ENCODE results near the gene UCKL1.
"Not testable (repeated sequence)": the region's sequence is repeated elsewhere in the genome, so short reads cannot be mapped to it uniquely, and the experiment has no call there.

Gene UCKL1

GRCh38 chr20:63917811-63918210 lies 38.4 kb downstream of the UCKL1 start:
- Histone ChIP-seq H3K9me3 (ENCODE audit: control insufficient read depth, insufficient read depth, low read length) (no peaks in the 10 kb centered on the region), H3K4me3 (ENCODE audit: low read depth, low read length) (no peak overlapping the region), H3K4me1 (ENCODE audit: control insufficient read depth, insufficient read depth, low read length) (no peaks in the 10 kb centered on the region), H3K27me3 (ENCODE audit: control insufficient read depth, insufficient read depth, low read length) (no peaks in the 10 kb centered on the region), H3K36me3 (ENCODE audit: control insufficient read depth, insufficient read depth, low read length) (no peaks in the 10 kb centered on the region), H3K9ac (ENCODE audit: low read depth, low read length) (no peak overlapping the region)

- not testable (repeated sequence) for H3K4me1 ChIP-seq (ENCODE audit: control insufficient read depth, insufficient read depth, low read length); H3K36me3 ChIP-seq (ENCODE audit: control insufficient read depth, insufficient read depth, low read length)
These were observed 39.8 kb downstream of the UCKL1 start for GRCh38 chr20:63916371-63916939.

GRCh38 chr20:63915471-63915870 lies 40.7 kb downstream of the UCKL1 start:
- Histone ChIP-seq H3K9ac (ENCODE audit: low read depth, low read length) (no peak overlapping the region), H3K4me3 (ENCODE audit: low read depth, low read length) (no peak overlapping the region), H3K36me3 (ENCODE audit: control insufficient read depth, insufficient read depth, low read length) (no peaks in the 10 kb centered on the region), H3K9me3 (ENCODE audit: control insufficient read depth, insufficient read depth, low read length) (no peaks in the 10 kb centered on the region), H3K4me1 (ENCODE audit: control insufficient read depth, insufficient read depth, low read length) (no peaks in the 10 kb centered on the region), H3K27me3 (ENCODE audit: control insufficient read depth, insufficient read depth, low read length) (no peaks in the 10 kb centered on the region)

More at GRCh38 chr20:63916371-63916939, 39.8 kb downstream of the UCKL1 start:
- H3K9ac ChIP-seq (ENCODE audit: low read depth, low read length); H3K27me3 ChIP-seq (ENCODE audit: control insufficient read depth, insufficient read depth, low read length); H3K4me3 ChIP-seq (ENCODE audit: low read depth, low read length); H3K9me3 ChIP-seq (ENCODE audit: control insufficient read depth, insufficient read depth, low read length): not testable (repeated sequence)

- Histone ChIP-seq H3K36me3 (ENCODE audit: control insufficient read depth, insufficient read depth, low read length) (no peaks in the 10 kb centered on the region), H3K9ac (ENCODE audit: low read depth, low read length) (no peak overlapping the region), H3K4me1 (ENCODE audit: control insufficient read depth, insufficient read depth, low read length) (no peaks in the 10 kb centered on the region), H3K27me3 (ENCODE audit: control insufficient read depth, insufficient read depth, low read length) (no peaks in the 10 kb centered on the region), H3K9me3 (ENCODE audit: control insufficient read depth, insufficient read depth, low read length) (no peaks in the 10 kb centered on the region), H3K4me3 (ENCODE audit: low read depth, low read length) (no peak overlapping the region)
These were observed 42.4 kb downstream of the UCKL1 start for GRCh38 chr20:63913768-63914167.

GRCh38 chr20:63911176-63911575 lies 45.0 kb downstream of the UCKL1 start:
- no peaks in the 10 kb centered on the region for H3K27me3 ChIP-seq (ENCODE audit: control insufficient read depth, insufficient read depth, low read length)
- no peak overlapping the region for H3K4me3 ChIP-seq (ENCODE audit: low read depth, low read length)
- H3K9ac ChIP-seq (ENCODE audit: low read depth, low read length), result no peak overlapping the region
- H3K36me3 ChIP-seq (ENCODE audit: control insufficient read depth, insufficient read depth, low read length), result no peaks in the 10 kb centered on the region
- no peaks in the 10 kb centered on the region for H3K4me1 ChIP-seq (ENCODE audit: control insufficient read depth, insufficient read depth, low read length)
- no peaks in the 10 kb centered on the region for H3K9me3 ChIP-seq (ENCODE audit: control insufficient read depth, insufficient read depth, low read length)

GRCh38 chr20:63908008-63908682 lies 48.1 kb downstream of the UCKL1 start:
- H3K4me3 ChIP-seq (ENCODE audit: low read depth, low read length), result no peak overlapping the region
- no peaks in the 10 kb centered on the region for H3K4me1 ChIP-seq (ENCODE audit: control insufficient read depth, insufficient read depth, low read length)
- H3K27me3 ChIP-seq (ENCODE audit: control insufficient read depth, insufficient read depth, low read length), result no peaks in the 10 kb centered on the region
- H3K9ac ChIP-seq (ENCODE audit: low read depth, low read length), result no peak overlapping the region
- no peaks in the 10 kb centered on the region for H3K9me3 ChIP-seq (ENCODE audit: control insufficient read depth, insufficient read depth, low read length)
- H3K36me3 ChIP-seq (ENCODE audit: control insufficient read depth, insufficient read depth, low read length), result no peaks in the 10 kb centered on the region

GRCh38 chr20:63903796-63904561 lies 52.2 kb downstream of the UCKL1 start:
- Histone ChIP-seq H3K4me3 (ENCODE audit: low read depth, low read length) (no peak overlapping the region), H3K4me1 (ENCODE audit: control insufficient read depth, insufficient read depth, low read length) (no peaks in the 10 kb centered on the region), H3K36me3 (ENCODE audit: control insufficient read depth, insufficient read depth, low read length) (no peaks in the 10 kb centered on the region), H3K9me3 (ENCODE audit: control insufficient read depth, insufficient read depth, low read length) (no peaks in the 10 kb centered on the region), H3K9ac (ENCODE audit: low read depth, low read length) (no peak overlapping the region), H3K27me3 (ENCODE audit: control insufficient read depth, insufficient read depth, low read length) (no peaks in the 10 kb centered on the region)

- H3K36me3 ChIP-seq (ENCODE audit: control insufficient read depth, insufficient read depth, low read length), result no peaks in the 10 kb centered on the region
- no peaks in the 10 kb centered on the region for H3K9me3 ChIP-seq (ENCODE audit: control insufficient read depth, insufficient read depth, low read length)
- no peaks in the 10 kb centered on the region for H3K4me1 ChIP-seq (ENCODE audit: control insufficient read depth, insufficient read depth, low read length)
- no peaks in the 10 kb centered on the region for H3K27me3 ChIP-seq (ENCODE audit: control insufficient read depth, insufficient read depth, low read length)
- H3K4me3 ChIP-seq (ENCODE audit: low read depth, low read length), result no peak overlapping the region
- no peak overlapping the region for H3K9ac ChIP-seq (ENCODE audit: low read depth, low read length)
These were observed 55.8 kb downstream of the UCKL1 start for GRCh38 chr20:63900413-63900812.

GRCh38 chr20:63898882-63899558 lies 57.2 kb downstream of the UCKL1 start:
- Histone ChIP-seq H3K4me1 (ENCODE audit: control insufficient read depth, insufficient read depth, low read length) (peaks cover 2% of the 10 kb centered on the region), H3K36me3 (ENCODE audit: control insufficient read depth, insufficient read depth, low read length) (no peaks in the 10 kb centered on the region), H3K9me3 (ENCODE audit: control insufficient read depth, insufficient read depth, low read length) (no peaks in the 10 kb centered on the region), H3K27me3 (ENCODE audit: control insufficient read depth, insufficient read depth, low read length) (no peaks in the 10 kb centered on the region), H3K4me3 (ENCODE audit: low read depth, low read length) (no peak overlapping the region), H3K9ac (ENCODE audit: low read depth, low read length) (no peak overlapping the region)

GRCh38 chr20:63897978-63898561 lies 58.1 kb downstream of the UCKL1 start:
- Histone ChIP-seq H3K4me1 (ENCODE audit: control insufficient read depth, insufficient read depth, low read length) (peaks cover 3% of the 10 kb centered on the region), H3K36me3 (ENCODE audit: control insufficient read depth, insufficient read depth, low read length) (no peaks in the 10 kb centered on the region), H3K27me3 (ENCODE audit: control insufficient read depth, insufficient read depth, low read length) (no peaks in the 10 kb centered on the region), H3K9ac (ENCODE audit: low read depth, low read length) (no peak overlapping the region), H3K9me3 (ENCODE audit: control insufficient read depth, insufficient read depth, low read length) (no peaks in the 10 kb centered on the region), H3K4me3 (ENCODE audit: low read depth, low read length) (no peak overlapping the region)

GRCh38 chr20:63896264-63897105 lies 59.7 kb downstream of the UCKL1 start:
- no peak overlapping the region for H3K9ac ChIP-seq (ENCODE audit: low read depth, low read length)
- H3K9me3 ChIP-seq (ENCODE audit: control insufficient read depth, insufficient read depth, low read length), result no peaks in the 10 kb centered on the region
- peak overlapping the region; percentile 30 for H3K4me3 ChIP-seq (ENCODE audit: low read depth, low read length)
- H3K36me3 ChIP-seq (ENCODE audit: control insufficient read depth, insufficient read depth, low read length), result peaks cover 4% of the 10 kb centered on the region
- H3K27me3 ChIP-seq (ENCODE audit: control insufficient read depth, insufficient read depth, low read length), result no peaks in the 10 kb centered on the region
- peaks cover 3% of the 10 kb centered on the region for H3K4me1 ChIP-seq (ENCODE audit: control insufficient read depth, insufficient read depth, low read length)
